CD14-positive monocyte (primary cell): Measurements from ENCODE around the gene ZFY. TPM values are rescaled to one million over a fixed set of nuclear protein-coding genes. Genes with fewer than 3 reads are reported as not detected.
"Not testable (repeated sequence)": the region's sequence is repeated elsewhere in the genome, so short reads cannot be mapped to it uniquely, and the experiment has no call there.

Experiments
- DNase-seq, 3 donors: peaks; one replicate each; pipeline ENCODE4 v3.0.0-alpha.2; 2011 to 2022
- H2AFZ ChIP-seq: 2 replicates; pipeline ENCODE4 v1.6.0; 2012; ENCODE audit warnings: mild to moderate bottlenecking, low read depth, low read length, inconsistent platforms; ENCODE audit not compliant: insufficient read depth, poor library complexity, severe bottlenecking
- H3K27ac ChIP-seq, 2 donors: 1 replicate in 1 of 2; 2 replicates in 1 of 2; pipeline ENCODE4 v1.5.1; 2012 to 2013; ENCODE audit warnings: low read length in 2 of 2, control low read depth in 1 of 2, inconsistent platforms in 1 of 2, low read depth in 1 of 2, mild to moderate bottlenecking in 1 of 2
- H3K27me3 ChIP-seq, 2 donors: one replicate each; pipeline versions ENCODE4 v1.6.0 to v1.6.1; 2011 to 2013; ENCODE audit warnings: low read length in 2 of 2; ENCODE audit not compliant: control insufficient read depth in 2 of 2, insufficient read depth in 2 of 2
- H3K36me3 ChIP-seq, 2 donors: replicated peaks in 1 of 2; 1 replicate in 1 of 2; 2 replicates in 1 of 2; pipeline versions ENCODE4 v1.5.1 to v1.6.1; 2012 to 2013; ENCODE audit warnings: low read length in 2 of 2, control low read depth in 1 of 2, inconsistent platforms in 1 of 2, mild to moderate bottlenecking in 1 of 2; ENCODE audit not compliant: insufficient read depth in 2 of 2, control insufficient read depth in 1 of 2
- H3K4me1 ChIP-seq, 2 donors: 1 replicate in 1 of 2; 2 replicates in 1 of 2; pipeline versions ENCODE4 v1.5.1 to v1.6.1; 2012 to 2013; ENCODE audit warnings: low read length in 2 of 2, control low read depth in 1 of 2, inconsistent platforms in 1 of 2, mild to moderate bottlenecking in 1 of 2, moderate library complexity in 1 of 2; ENCODE audit not compliant: insufficient read depth in 2 of 2, control insufficient read depth in 1 of 2
- H3K4me2 ChIP-seq: replicated peaks from 2 replicates; pipeline ENCODE3; 2012; ENCODE audit warnings: low read length, moderate library complexity, mild to moderate bottlenecking; ENCODE audit not compliant: poor library complexity, severe bottlenecking; ENCODE audit errors: extremely low read depth
- H3K4me3 ChIP-seq, 3 experiments: fragments of 200-600 bp in 1 of 3; sonication (generic) in 1 of 3; replicated peaks in 1 of 3; 1 replicate in 2 of 3; 2 replicates in 1 of 3; pipeline ENCODE4 v1.5.1; 2011 to 2013; ENCODE audit warnings: low read length in 3 of 3, mild to moderate bottlenecking in 3 of 3, control low read depth in 2 of 3, low read depth in 2 of 3, inconsistent platforms in 1 of 3, moderate library complexity in 1 of 3
- H3K79me2 ChIP-seq: 2 replicates; pipeline ENCODE4 v1.6.0; 2012; ENCODE audit warnings: mild to moderate bottlenecking, control low read depth, inconsistent platforms, low read length, moderate library complexity; ENCODE audit not compliant: insufficient read depth
- H3K9ac ChIP-seq: 2 replicates; pipeline ENCODE4 v1.6.0; 2017; ENCODE audit warnings: low read length, mild to moderate bottlenecking; ENCODE audit not compliant: insufficient read depth, poor library complexity, severe bottlenecking
- H3K9me3 ChIP-seq, 2 donors: replicated peaks in 1 of 2; 1 replicate in 1 of 2; 2 replicates in 1 of 2; pipeline versions ENCODE4 v1.5.1 to v1.6.1; 2012 to 2013; ENCODE audit warnings: low read length in 2 of 2, control low read depth in 1 of 2; ENCODE audit not compliant: control insufficient read depth in 1 of 2, insufficient read depth in 1 of 2
- H4K20me1 ChIP-seq: 2 replicates; pipeline ENCODE4 v1.6.0; 2012; ENCODE audit warnings: mild to moderate bottlenecking, low read length, control low read depth, moderate library complexity; ENCODE audit not compliant: insufficient read depth
- H3K27ac Mint-ChIP-seq, 7 donors: one replicate each; pipeline ENCODE4 v1.8.0; 2020; ENCODE audit warnings: mild to moderate bottlenecking in 7 of 7, mixed read lengths in 7 of 7, moderate library complexity in 6 of 7, inconsistent platforms in 2 of 7
- H3K27me3 Mint-ChIP-seq, 3 donors: one replicate each; pipeline ENCODE4 v1.8.0; 2021 to 2022; ENCODE audit warnings: low read depth in 3 of 3, mild to moderate bottlenecking in 3 of 3, mixed read lengths in 3 of 3, moderate library complexity in 3 of 3, inconsistent platforms in 1 of 3
- H3K36me3 Mint-ChIP-seq, 2 donors: one replicate each; pipeline ENCODE4 v1.8.0; 2020; ENCODE audit warnings: mixed read lengths in 2 of 2, inconsistent platforms in 1 of 2, mild to moderate bottlenecking in 1 of 2
- H3K4me1 Mint-ChIP-seq: one replicate; pipeline ENCODE4 v1.8.0; 2020; ENCODE audit warnings: mild to moderate bottlenecking, mixed read lengths
- H3K4me3 Mint-ChIP-seq, 2 donors: one replicate each; pipeline ENCODE4 v1.8.0; 2020; ENCODE audit warnings: mild to moderate bottlenecking in 2 of 2, mixed read lengths in 2 of 2, moderate library complexity in 1 of 2
- H3K9me3 Mint-ChIP-seq, 7 donors: one replicate each; pipeline ENCODE4 v1.8.0; 2020 to 2022; ENCODE audit warnings: mixed read lengths in 7 of 7, mild to moderate bottlenecking in 6 of 7, moderate library complexity in 6 of 7, inconsistent platforms in 2 of 7
- CTCF ChIP-seq: fragments of 200-600 bp; IDR thresholded peaks from one replicate; pipeline ENCODE4 v1.8.0; 2022; ENCODE audit warnings: antibody characterized with exemption, mild to moderate bottlenecking
- WGBS: methylation state at CpG from one replicate; pipeline ENCODE4 v1.1.5; 2013; ENCODE audit warnings: missing lambda C conversion rate; ENCODE audit not compliant: insufficient coverage; 5-methylcytosine and 5-hydroxymethylcytosine counted together
- intact Hi-C, 2 donors: fragments of 100-400 bp; cut with micrococcal nuclease; formaldehyde crosslinking; loops; one replicate each; pipeline versions ENCODE4 v1.15.0 to v1.15.1; 2023
- polyA plus RNA-seq, 3 donors: library from polyadenylated mRNA; depleted of rRNA in 1 of 3; unstranded in 2 of 3; stranded (reverse) in 1 of 3; fragments of 300-500 nt in 2 of 3; fragments of >200 nt in 1 of 3; fragmentation: Illumina TruSeq in 2 of 3; gene quantifications; 1 replicate in 2 of 3; 2 replicates in 1 of 3; pipeline ENCODE4 v1.2.3, GENCODE V29; 2012 to 2021

Gene ZFY
- polyA plus RNA-seq, 3 donors = not detected

- Mint-ChIP-seq H3K4me3 (peak overlapping the region; percentile 86 to 93), H3K4me1 (peaks cover 63% of the 10 kb centered on the region), H3K9me3 (no peaks in the 10 kb centered on the region), H3K27me3 (no peaks in the 10 kb centered on the region), H3K27ac (peak overlapping the region in 2 of 7 donors; percentile 95 to 97), H3K36me3 (peaks cover 0 to 2% of the 10 kb centered on the region in 2 donors)
- H3K9ac ChIP-seq = no peak overlapping the region
- H3K36me3 ChIP-seq = peaks cover 0 to 4% of the 10 kb centered on the region in 2 donors
- H3K4me2 ChIP-seq = no peak overlapping the region
- no peak overlapping the region for H2AFZ ChIP-seq
- no peak for DNase-seq
- peak overlapping the region in 1 of 2 donors; percentile 100 for H3K27ac ChIP-seq
- WGBS = 0% methylated on average over 2 of the region's 3 CpGs
- no peaks in the 10 kb centered on the region for H4K20me1 ChIP-seq
- no peaks in the 10 kb centered on the region for H3K9me3 ChIP-seq
- intact Hi-C loops = loop anchor here (5.0 to 10.0 kb wide), 2 partner anchors 66 to 69 kb away; partner anchors contain the start of gene ZFY (in 2 of the 2)
- no peaks in the 10 kb centered on the region for H3K27me3 ChIP-seq
- H3K4me1 ChIP-seq = peaks cover 0 to 55% of the 10 kb centered on the region in 2 donors
- TF ChIP-seq CTCF = no peak
- peak overlapping the region in 1 of 3 experiments; percentile 90 for H3K4me3 ChIP-seq
- no peaks in the 10 kb centered on the region for H3K79me2 ChIP-seq
Observed at GRCh38 chrY:3003516-3003830, 68.3 kb downstream of the ZFY start.

- H3K27me3 Mint-ChIP-seq = no peaks in the 10 kb centered on the region
- no peaks in the 10 kb centered on the region for H3K27me3 ChIP-seq
- no peak overlapping the region for H3K4me2 ChIP-seq
- H4K20me1 ChIP-seq = no peaks in the 10 kb centered on the region
- peaks cover 0 to 2% of the 10 kb centered on the region in 2 donors for H3K36me3 Mint-ChIP-seq
- peak in 2 of 3 donors; percentile 29 to 38 for DNase-seq
- H3K4me1 ChIP-seq = peaks cover 0 to 59% of the 10 kb centered on the region in 2 donors
- H3K4me1 Mint-ChIP-seq = peaks cover 66% of the 10 kb centered on the region
- H3K9ac ChIP-seq = no peak overlapping the region
- no peak overlapping the region for H2AFZ ChIP-seq
- no CpG with 5 or more reads among the region's 5 CpGs for WGBS
- intact Hi-C loops = loop anchor here (5.0 to 10.0 kb wide), 2 partner anchors 67 to 69 kb away; partner anchors contain the start of gene ZFY (in 2 of the 2)
- H3K4me3 Mint-ChIP-seq = peak overlapping the region; percentile 86 to 93
- TF ChIP-seq CTCF = no peak
- H3K79me2 ChIP-seq = no peaks in the 10 kb centered on the region
- H3K9me3 Mint-ChIP-seq = no peaks in the 10 kb centered on the region
- peaks cover 0 to 8% of the 10 kb centered on the region in 2 donors for H3K36me3 ChIP-seq
- H3K4me3 ChIP-seq = peak overlapping the region in 1 of 3 experiments; percentile 90
- peak overlapping the region in 1 of 2 donors; percentile 100 for H3K27ac ChIP-seq
- peak overlapping the region in 2 of 7 donors; percentile 95 to 97 for H3K27ac Mint-ChIP-seq
- no peaks in the 10 kb centered on the region for H3K9me3 ChIP-seq
Observed at GRCh38 chrY:3003846-3004245, 68.7 kb downstream of the ZFY start.

GRCh38 chrY:3006031-3006430, 70.8 kb downstream of the ZFY start:
- Histone ChIP-seq H3K4me1 (peaks cover 0 to 57% of the 10 kb centered on the region in 2 donors), H3K27ac (peak overlapping the region in 1 of 2 donors; percentile 100), H3K4me3 (peak overlapping the region in 1 of 3 experiments; percentile 90), H3K36me3 (peaks cover 0 to 18% of the 10 kb centered on the region in 2 donors)
- H3K27me3 Mint-ChIP-seq, H4K20me1 ChIP-seq, H3K4me2 ChIP-seq, H3K9me3 Mint-ChIP-seq, H3K9ac ChIP-seq, H3K36me3 Mint-ChIP-seq, H2AFZ ChIP-seq, H3K79me2 ChIP-seq, H3K27me3 ChIP-seq, H3K9me3 ChIP-seq: not testable (repeated sequence)
- H3K4me3 Mint-ChIP-seq = peak overlapping the region; percentile 86 to 93
- peak in 2 of 3 donors; percentile 30 to 33 for DNase-seq
- H3K27ac Mint-ChIP-seq = peak overlapping the region in 2 of 7 donors; percentile 95 to 97
- no CpG with 5 or more reads among the region's 2 CpGs for WGBS
- intact Hi-C loops = loop anchor here in 1 of 2 donors (10.0 kb wide), 1 partner anchor 71 kb away; the partner anchor contains the start of gene ZFY
- H3K4me1 Mint-ChIP-seq = peaks cover 66% of the 10 kb centered on the region
